DMS 273 (cell line): ENCODE results near the gene SPATA31D1.
"Not testable (repeated sequence)": the region's sequence is repeated elsewhere in the genome, so short reads cannot be mapped to it uniquely, and the experiment has no call there.

Experiments
- DNase-seq: peaks from one replicate; lab custom pipeline; 2025; ENCODE audit not compliant: unreplicated experiment; lab: John Stamatoyannopoulos, UW

SPATA31D1 gene

DNA sequence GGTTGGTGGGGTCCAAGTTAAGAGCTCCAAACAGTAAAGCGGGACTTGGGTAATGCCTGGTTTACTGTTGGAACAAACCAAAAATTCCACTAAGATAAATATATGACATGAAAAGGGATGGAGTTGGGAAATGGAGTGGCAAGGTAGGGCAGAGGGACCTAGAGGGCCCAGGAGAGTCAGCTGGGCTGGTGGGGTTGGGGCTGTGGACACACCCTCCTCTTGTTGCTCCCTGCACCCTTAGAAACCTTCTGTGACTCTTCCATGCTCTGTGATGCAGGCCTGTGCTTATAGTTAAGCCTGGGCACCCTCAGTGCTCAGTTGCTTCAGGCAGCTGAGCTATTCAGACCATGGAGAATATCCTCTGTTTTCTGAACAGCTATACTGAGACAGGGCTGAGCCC is at the start of gene SPATA31D1:
SPATA31D1 (plus strand) TSS at position 301 of the 400 bp plus-strand sequence; CDS start at position 348, 47 bp downstream.
- not testable (repeated sequence) for DNase-seq

DNA sequence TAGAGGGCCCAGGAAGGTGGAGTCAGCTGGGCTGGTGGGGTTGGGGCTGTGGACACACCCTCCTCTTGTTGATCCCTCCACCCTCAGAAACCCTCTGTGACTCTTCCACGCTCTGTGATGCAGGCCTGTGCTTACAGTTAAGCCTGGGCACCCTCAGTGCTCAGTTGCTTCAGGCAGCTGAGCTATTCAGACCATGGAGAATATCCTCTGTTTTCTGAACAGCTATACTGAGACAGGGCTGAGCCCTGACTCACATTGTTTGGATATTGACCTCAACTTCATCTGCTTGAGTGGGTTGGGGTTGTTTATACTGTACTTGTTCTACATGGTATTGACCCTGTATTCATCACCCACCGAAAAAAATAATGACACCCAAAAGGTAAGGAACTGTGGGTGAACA is 45.2 kb upstream of the SPATA31D1 start, which contains the start of gene SPATA31D3:
SPATA31D3 (plus strand) TSS at position 108 of the 400 bp plus-strand sequence; CDS start at position 194, 86 bp downstream.
- DNase-seq, result not testable (repeated sequence)

- not testable (repeated sequence) for DNase-seq
These were observed 39.9 kb upstream of the SPATA31D1 start for GRCh38 chr9:81948650-81949049.

- no peak for DNase-seq
These were observed 35.5 kb upstream of the SPATA31D1 start for GRCh38 chr9:81953096-81953495.

DNA sequence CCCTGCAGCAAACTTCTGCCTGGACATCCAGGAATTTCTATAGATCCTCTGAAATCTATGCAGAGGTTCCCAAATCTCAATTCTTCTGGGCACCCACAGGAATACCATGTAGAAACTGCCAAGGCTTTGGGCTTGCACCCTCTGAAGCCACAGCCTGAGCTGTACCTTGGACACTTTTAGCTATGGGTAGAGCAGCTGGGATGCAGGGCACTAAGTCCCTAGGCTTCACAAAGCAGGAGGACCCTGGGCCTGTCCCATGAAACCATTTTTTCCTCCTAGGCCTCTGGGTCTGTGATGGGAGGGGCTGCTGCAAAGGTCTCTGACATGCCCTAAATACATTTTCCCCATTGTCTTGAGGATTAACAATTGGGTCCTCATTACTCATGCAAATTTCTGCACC is 32.9 kb upstream of the SPATA31D1 start:
- no peak for DNase-seq

DNA sequence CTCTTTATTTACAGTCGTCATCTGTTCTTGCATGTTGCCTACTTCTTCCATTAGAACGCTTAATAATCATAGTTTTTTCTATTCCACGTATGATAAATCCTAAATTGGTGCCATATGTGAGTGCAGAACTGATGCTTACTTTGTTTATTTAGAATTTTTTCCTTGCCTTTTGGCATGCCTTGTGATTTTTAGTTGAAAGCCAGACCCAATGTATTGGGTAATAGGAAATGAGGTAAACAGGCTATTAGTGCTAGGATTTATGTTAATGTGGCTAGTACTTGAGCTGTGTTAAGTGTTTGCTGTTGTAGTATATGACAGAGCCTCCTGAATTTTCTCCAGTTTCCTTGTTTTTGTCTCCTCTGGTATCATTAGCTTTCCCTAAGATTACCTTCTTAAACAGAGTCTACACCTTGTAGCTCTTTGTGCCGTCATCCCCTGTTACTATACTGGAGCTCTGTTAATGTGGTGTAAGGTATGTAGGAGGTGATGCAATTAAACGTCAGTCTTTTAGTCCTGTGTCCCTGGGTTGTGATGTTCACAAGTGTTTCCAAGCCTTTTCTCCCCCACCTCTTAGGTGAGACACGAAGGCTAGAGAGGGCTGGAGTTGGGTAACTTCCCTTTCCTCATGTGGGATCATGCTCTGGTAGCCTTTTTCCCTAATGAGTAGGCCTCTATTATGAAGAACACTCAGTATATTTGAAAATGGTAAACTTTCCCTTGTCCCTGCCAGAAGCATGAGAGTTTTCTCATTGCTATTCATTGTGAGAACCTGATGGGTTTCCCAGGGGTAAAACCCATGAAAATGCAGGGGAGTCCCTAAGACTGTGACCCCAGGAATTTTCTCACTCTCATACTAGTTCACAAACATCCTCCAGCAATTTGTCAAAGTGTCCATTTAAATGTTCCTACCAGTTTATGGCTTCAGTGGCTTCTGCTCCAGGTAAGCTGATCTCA is 24.1 kb upstream of the SPATA31D1 start:
- DNase-seq, result no peak

DNA sequence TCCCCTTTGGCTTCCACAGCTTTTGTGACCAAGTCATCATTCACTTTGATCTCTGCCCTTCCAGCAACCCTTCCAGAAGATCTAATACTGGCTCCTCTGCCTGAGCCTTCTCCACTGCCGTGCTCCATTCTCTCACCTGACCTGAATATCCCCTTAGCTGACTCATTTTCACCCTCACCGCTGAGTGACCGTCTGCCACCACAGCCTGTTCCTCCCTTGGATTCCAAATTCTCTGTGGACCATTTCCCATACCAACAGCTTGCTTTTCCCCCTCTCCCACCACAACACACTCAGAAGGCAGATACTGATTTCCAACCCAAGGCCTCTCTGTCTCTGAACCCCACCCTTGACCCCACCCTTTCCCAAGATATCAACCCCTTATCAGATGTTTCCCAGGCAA is 20.5 kb upstream of the SPATA31D1 start:
- no peak for DNase-seq

GRCh38 chr9:81969971-81970370 is 18.6 kb upstream of the SPATA31D1 start:
- DNase-seq, result no peak

DNA sequence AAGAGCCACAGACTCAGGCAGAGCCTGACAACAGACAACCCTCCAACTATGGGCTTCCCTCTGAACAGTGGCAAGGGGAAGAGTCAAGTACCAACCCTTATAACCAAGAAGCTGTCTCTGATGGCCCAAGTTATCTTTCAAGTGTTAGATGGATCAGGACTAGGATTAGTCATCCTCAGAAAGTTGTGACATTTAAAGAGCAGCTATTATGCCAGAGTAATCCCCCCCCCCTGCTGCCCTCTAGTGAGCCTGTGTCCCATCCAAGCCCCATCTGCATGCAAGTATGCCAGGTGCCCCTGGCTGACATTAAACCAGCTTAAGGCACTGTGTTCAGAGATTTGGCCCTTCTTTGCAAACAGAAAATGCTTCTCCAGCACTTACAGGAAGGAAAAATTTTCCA is 16.8 kb upstream of the SPATA31D1 start:
- DNase-seq, result no peak

DNA sequence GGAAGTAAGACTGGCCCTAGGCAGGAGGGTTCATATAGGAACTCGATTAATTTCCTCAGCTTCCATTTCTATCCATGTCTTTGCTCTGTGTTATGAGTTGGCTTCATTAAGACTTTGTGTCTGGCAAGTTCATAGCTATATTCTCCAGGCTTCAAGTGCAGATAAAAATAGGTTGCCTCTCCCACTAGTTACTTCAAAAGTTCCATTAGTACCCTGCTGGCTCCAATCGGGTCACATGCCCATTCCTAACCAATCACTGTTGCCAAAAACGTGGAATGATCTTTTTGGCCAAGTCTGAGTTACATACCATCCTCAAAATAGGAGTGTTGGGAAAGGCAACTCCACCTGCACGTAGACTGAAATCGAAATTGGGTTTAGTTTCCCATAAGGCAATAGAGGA is 13.8 kb upstream of the SPATA31D1 start:
- DNase-seq, result no peak

- DNase-seq, result peak; percentile 4
These were observed 12.2 kb upstream of the SPATA31D1 start for GRCh38 chr9:81976351-81976750.

DNA sequence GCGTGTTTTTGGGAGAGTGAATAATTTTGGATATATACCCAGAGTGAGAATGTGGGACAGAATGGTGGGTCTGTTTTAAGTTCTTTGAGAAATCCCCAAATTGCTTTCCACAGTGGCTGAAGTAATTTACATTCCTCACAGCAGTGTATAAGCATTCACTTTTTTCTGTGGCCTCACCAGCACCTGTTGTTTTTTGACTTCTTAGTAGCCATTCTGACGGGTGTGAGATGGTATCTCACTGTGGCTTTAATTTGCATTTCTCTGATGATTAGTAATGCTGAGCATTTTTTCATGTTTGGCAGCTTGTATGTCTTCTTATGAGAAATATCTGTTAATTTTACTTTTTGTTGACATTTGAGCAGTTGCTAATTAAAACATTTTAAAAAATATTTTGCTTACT is 9.4 kb upstream of the SPATA31D1 start:
- DNase-seq, result no peak

DNA sequence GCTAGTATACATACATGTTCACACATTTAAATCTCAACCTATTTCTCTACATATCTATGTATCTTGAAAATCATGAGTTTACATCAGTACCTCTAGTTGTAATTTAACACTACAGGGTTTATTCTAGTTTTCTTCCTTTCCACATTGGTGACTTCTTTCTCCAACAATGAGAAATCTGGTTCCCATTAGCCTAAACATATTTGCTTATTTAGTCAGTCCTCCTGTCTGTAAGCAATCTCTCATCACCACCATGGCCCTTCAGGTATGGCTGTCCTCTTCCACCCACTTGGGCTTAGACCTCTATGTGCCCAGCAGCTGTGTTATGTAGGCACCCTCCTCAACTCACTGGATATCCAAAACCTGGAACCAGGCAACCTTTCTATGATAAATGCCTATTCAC is 8.0 kb upstream of the SPATA31D1 start:
- no peak for DNase-seq

- no peak for DNase-seq
These were observed 6.7 kb upstream of the SPATA31D1 start for GRCh38 chr9:81981883-81982282.

DNA sequence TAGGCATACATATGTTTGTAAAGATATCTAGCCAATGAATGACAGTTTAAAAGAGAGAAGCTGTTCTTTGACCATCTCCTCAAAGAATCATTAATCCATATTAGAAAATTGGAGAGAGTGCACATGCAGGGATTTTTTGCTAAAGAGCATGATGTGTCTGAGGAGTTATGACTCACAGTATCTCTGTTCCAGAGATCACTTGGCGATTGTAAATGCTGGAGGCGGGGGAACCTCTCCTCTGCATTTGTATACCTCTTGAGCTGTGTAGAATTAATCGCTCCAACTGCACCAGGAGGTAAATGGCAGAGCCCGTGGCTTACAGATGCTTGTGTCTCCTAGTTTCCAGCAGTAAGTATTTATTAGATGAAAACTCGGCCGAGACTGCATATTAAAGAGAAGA is 3.6 kb upstream of the SPATA31D1 start:
- DNase-seq, result no peak

GRCh38 chr9:81986051-81986450 is 2.5 kb upstream of the SPATA31D1 start:
- DNase-seq, result no peak

DNA sequence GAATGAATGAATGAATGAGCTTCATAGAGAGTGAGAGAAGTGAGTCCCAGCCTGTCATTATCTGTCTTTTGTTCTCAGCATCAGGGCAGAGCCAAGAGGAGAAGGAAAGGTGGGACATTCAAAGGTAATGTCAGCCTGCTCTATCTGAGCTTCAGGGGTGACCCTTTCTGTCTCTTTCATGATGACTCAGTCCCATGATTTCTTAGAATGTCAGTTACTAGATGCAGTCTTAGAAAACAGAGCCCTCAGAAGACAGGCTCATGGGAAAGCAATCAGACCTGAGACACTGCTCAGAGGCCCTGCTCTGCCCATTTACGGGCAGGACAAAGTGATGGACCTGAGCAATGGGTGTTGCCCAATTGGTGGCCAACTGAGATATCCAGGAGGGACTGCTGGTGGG is 1.1 kb downstream of the SPATA31D1 start:
- no peak for DNase-seq

- no peak for DNase-seq
These were observed 5.1 kb downstream of the SPATA31D1 start for GRCh38 chr9:81993656-81994055.

GRCh38 chr9:81999806-82000205 is 11.2 kb downstream of the SPATA31D1 start:
- peak; percentile 2 for DNase-seq

GRCh38 chr9:82010711-82011110 is 22.1 kb downstream of the SPATA31D1 start:
- no peak for DNase-seq

GRCh38 chr9:82011133-82011532 is 22.6 kb downstream of the SPATA31D1 start:
- DNase-seq, result no peak

- no peak for DNase-seq
These were observed 23.7 kb downstream of the SPATA31D1 start for GRCh38 chr9:82012276-82012675.

GRCh38 chr9:82020331-82020730 is 31.8 kb downstream of the SPATA31D1 start:
- DNase-seq, result peak; percentile 41
